ENCODE measurements around the gene HABP4. TPM values are rescaled to one million over a fixed set of nuclear protein-coding genes. Genes with fewer than 3 reads are reported as not detected.

Gene HABP4
- total and polyA plus RNA-seq, 9 of the 15 experiments (the other 6 are each of a cell fraction or from before 2014, with no cell fraction given), result 0.38 to 2.4 (median 1.9) TPM

DNA sequence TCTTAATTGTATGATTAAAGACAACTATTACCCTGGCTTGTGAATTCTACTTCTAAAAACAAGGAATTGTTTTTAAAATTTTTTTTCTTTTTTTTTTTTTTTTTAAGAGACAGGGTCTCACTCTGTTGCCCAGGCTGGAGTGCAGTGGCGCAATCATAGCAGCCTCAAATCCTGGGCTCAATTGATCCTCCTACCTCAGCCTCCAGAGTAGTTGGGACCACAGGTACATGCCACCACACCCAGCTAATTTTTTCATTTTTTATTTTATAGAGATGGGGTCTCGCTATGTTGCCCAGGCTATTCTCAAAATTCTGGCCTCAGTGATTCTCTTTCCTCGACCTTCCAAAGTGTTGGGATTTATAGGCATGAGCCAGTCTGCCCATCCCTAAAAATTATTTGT is 62.3 kb downstream of the HABP4 start:
- ChIA-PET CTCF (ENCODE audit: low intra/inter-chr PET ratio) (no interaction called here), POLR2A (interaction anchor here (0.7 kb wide), 1 partner anchor 27 kb away, joined by 3 read pairs; no protein-coding TSS in a partner anchor)
- no peaks in the 10 kb centered on the region for H3K27me3 ChIP-seq (ENCODE audit: control insufficient read depth in 2 of 2, insufficient read depth in 2 of 2, low read length in 2 of 2)
- no peak overlapping the region for H2AFZ ChIP-seq (ENCODE audit: low read depth, low read length)
- ATAC-seq, result no peak
- DNase-seq (ENCODE audit: extremely low read depth in 1 of 4, low spot score in 3 of 4), result no peak
- no peaks in the 10 kb centered on the region for H3K36me3 ChIP-seq (ENCODE audit: control insufficient read depth, insufficient read depth, low read length)
- BruUV-seq (replicated peaks), result no TSS peak
- no peaks in the 10 kb centered on the region for H4K20me1 ChIP-seq (replicated peaks; ENCODE audit: control insufficient read depth, insufficient read depth, low read length)
- in situ Hi-C loops (cut with MboI) (no loop called here), intact Hi-C loops (cut with micrococcal nuclease) (no loop called here)
- H3K9me1 ChIP-seq (ENCODE audit: control insufficient read depth, insufficient read depth, low read length), result no peaks in the 10 kb centered on the region
- H3K79me2 ChIP-seq (ENCODE audit: control insufficient read depth, insufficient read depth, low read length), result no peaks in the 10 kb centered on the region
- no peak for FAIRE-seq
- no peaks in the 10 kb centered on the region for H3K4me1 ChIP-seq (replicated peaks in 1 of 2; ENCODE audit: control insufficient read depth in 2 of 2, insufficient read depth in 2 of 2, low read length in 2 of 2)
- WGBS (ENCODE audit: insufficient coverage, low coverage, missing lambda C conversion rate), result 29% methylated on average over 3 of the region's 3 CpGs
- H3K27ac ChIP-seq (ENCODE audit: extremely low read depth, low read depth, low read length), result no peak overlapping the region
- H3K4me2 ChIP-seq (ENCODE audit: insufficient read depth, low read length), result no peak overlapping the region
- TF ChIP-seq, protein P1, sequence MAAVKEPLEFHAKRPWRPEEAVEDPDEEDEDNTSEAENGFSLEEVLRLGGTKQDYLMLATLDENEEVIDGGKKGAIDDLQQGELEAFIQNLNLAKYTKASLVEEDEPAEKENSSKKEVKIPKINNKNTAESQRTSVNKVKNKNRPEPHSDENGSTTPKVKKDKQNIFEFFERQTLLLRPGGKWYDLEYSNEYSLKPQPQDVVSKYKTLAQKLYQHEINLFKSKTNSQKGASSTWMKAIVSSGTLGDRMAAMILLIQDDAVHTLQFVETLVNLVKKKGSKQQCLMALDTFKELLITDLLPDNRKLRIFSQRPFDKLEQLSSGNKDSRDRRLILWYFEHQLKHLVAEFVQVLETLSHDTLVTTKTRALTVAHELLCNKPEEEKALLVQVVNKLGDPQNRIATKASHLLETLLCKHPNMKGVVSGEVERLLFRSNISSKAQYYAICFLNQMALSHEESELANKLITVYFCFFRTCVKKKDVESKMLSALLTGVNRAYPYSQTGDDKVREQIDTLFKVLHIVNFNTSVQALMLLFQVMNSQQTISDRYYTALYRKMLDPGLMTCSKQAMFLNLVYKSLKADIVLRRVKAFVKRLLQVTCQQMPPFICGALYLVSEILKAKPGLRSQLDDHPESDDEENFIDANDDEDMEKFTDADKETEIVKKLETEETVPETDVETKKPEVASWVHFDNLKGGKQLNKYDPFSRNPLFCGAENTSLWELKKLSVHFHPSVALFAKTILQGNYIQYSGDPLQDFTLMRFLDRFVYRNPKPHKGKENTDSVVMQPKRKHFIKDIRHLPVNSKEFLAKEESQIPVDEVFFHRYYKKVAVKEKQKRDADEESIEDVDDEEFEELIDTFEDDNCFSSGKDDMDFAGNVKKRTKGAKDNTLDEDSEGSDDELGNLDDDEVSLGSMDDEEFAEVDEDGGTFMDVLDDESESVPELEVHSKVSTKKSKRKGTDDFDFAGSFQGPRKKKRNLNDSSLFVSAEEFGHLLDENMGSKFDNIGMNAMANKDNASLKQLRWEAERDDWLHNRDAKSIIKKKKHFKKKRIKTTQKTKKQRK (IDR thresholded peaks at IDR 0.05; ENCODE audit: borderline replicate concordance, low read depth, low read length), result no peak
- peak; percentile 86 for TF ChIP-seq ZNF121 (CRISPR knock-in tag; conservative IDR thresholded peaks at IDR 0.05)
- H3K4me3 ChIP-seq, result no peak overlapping the region
- H3K9ac ChIP-seq (ENCODE audit: insufficient read depth in 1 of 2, low read depth in 2 of 2, low read length in 2 of 2), result no peak overlapping the region
- no peaks in the 10 kb centered on the region for H3K9me3 ChIP-seq (replicated peaks; ENCODE audit: control insufficient read depth, insufficient read depth, low read depth, low read length)

DNA sequence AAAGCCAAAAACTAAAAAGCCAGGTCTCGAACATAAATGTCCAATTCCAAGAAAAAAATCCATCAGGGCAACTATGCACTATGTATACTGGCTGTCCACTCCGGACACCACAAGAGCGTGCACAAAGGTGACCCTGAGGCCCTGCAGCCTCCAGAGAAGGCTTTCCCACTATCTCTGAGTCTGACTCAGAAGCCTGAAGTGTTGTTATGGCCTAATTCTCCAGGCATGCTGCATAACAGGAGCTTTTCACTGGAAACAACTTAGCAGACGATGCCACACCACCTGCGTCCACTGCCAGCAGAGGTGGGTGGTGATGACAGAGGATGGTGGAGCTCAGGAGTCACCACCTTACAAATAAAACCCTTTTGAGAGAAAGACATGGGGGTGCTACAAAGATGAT is 63.7 kb downstream of the HABP4 start:
- Histone ChIP-seq H3K4me3 (no peak overlapping the region), H3K27me3 (ENCODE audit: control insufficient read depth in 2 of 2, insufficient read depth in 2 of 2, low read length in 2 of 2) (no peaks in the 10 kb centered on the region), H4K20me1 (replicated peaks; ENCODE audit: control insufficient read depth, insufficient read depth, low read length) (no peaks in the 10 kb centered on the region), H3K9me3 (replicated peaks; ENCODE audit: control insufficient read depth, insufficient read depth, low read depth, low read length) (no peaks in the 10 kb centered on the region), H3K9ac (ENCODE audit: insufficient read depth in 1 of 2, low read depth in 2 of 2, low read length in 2 of 2) (no peak overlapping the region), H2AFZ (ENCODE audit: low read depth, low read length) (no peak overlapping the region), H3K9me1 (ENCODE audit: control insufficient read depth, insufficient read depth, low read length) (no peaks in the 10 kb centered on the region), H3K4me1 (replicated peaks in 1 of 2; ENCODE audit: control insufficient read depth in 2 of 2, insufficient read depth in 2 of 2, low read length in 2 of 2) (no peaks in the 10 kb centered on the region), H3K36me3 (ENCODE audit: control insufficient read depth, insufficient read depth, low read length) (no peaks in the 10 kb centered on the region), H3K4me2 (ENCODE audit: insufficient read depth, low read length) (no peak overlapping the region), H3K27ac (ENCODE audit: extremely low read depth, low read depth, low read length) (no peak overlapping the region), H3K79me2 (ENCODE audit: control insufficient read depth, insufficient read depth, low read length) (no peaks in the 10 kb centered on the region)
- WGBS (ENCODE audit: insufficient coverage, low coverage, missing lambda C conversion rate), result 28% methylated on average over 5 of the region's 5 CpGs
- intact Hi-C loops (cut with micrococcal nuclease) (no loop called here), in situ Hi-C loops (cut with MboI) (no loop called here)
- no TSS peak for BruUV-seq (replicated peaks)
- DNase-seq (ENCODE audit: extremely low read depth in 1 of 4, low spot score in 3 of 4), result no peak
- POLR2A ChIA-PET, result no interaction called here
- CTCF ChIA-PET (ENCODE audit: low intra/inter-chr PET ratio), result no interaction called here
- FAIRE-seq, result no peak
- TF ChIP-seq STAT5B (CRISPR knock-in tag; IDR thresholded peaks at IDR 0.05) (no peak), ZNF232 (CRISPR knock-in tag; IDR thresholded peaks at IDR 0.05) (no peak), ZFP36 (IDR thresholded peaks at IDR 0.05; ENCODE audit: low read depth, low read length, partially characterized antibody) (no peak), ZNF551 (CRISPR knock-in tag; IDR thresholded peaks at IDR 0.05) (no peak)
- TF ChIP-seq, protein P2, sequence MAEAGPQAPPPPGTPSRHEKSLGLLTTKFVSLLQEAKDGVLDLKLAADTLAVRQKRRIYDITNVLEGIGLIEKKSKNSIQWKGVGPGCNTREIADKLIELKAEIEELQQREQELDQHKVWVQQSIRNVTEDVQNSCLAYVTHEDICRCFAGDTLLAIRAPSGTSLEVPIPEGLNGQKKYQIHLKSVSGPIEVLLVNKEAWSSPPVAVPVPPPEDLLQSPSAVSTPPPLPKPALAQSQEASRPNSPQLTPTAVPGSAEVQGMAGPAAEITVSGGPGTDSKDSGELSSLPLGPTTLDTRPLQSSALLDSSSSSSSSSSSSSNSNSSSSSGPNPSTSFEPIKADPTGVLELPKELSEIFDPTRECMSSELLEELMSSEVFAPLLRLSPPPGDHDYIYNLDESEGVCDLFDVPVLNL (CRISPR knock-in tag; IDR thresholded peaks at IDR 0.05; ENCODE audit: low read depth), result no peak
- ATAC-seq, result no peak
